ENCODE measurements around the gene PDE6H. TPM values are rescaled to one million over a fixed set of nuclear protein-coding genes. Genes with fewer than 3 reads are reported as not detected.

The PDE6H gene
- total RNA-seq, 1 donor from 2014 or later, result not detected

GRCh38 chr12:14954269-14954668 lies 18.6 kb upstream of the PDE6H start:
- TF ChIP-seq, protein P1, sequence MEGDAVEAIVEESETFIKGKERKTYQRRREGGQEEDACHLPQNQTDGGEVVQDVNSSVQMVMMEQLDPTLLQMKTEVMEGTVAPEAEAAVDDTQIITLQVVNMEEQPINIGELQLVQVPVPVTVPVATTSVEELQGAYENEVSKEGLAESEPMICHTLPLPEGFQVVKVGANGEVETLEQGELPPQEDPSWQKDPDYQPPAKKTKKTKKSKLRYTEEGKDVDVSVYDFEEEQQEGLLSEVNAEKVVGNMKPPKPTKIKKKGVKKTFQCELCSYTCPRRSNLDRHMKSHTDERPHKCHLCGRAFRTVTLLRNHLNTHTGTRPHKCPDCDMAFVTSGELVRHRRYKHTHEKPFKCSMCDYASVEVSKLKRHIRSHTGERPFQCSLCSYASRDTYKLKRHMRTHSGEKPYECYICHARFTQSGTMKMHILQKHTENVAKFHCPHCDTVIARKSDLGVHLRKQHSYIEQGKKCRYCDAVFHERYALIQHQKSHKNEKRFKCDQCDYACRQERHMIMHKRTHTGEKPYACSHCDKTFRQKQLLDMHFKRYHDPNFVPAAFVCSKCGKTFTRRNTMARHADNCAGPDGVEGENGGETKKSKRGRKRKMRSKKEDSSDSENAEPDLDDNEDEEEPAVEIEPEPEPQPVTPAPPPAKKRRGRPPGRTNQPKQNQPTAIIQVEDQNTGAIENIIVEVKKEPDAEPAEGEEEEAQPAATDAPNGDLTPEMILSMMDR (IDR thresholded peaks at IDR 0.05; ENCODE audit: partially characterized antibody, unreplicated experiment), result no peak
- Mint-ChIP-seq H3K9me3 (ENCODE audit: unreplicated experiment) (no peaks in the 10 kb centered on the region), H3K27me3 (ENCODE audit: unreplicated experiment) (no peaks in the 10 kb centered on the region), H3K36me3 (ENCODE audit: unreplicated experiment) (no peaks in the 10 kb centered on the region), H3K27ac (ENCODE audit: unreplicated experiment) (no peak overlapping the region), H3K4me3 (ENCODE audit: unreplicated experiment) (no peak overlapping the region), H3K4me1 (ENCODE audit: low read depth, unreplicated experiment) (no peaks in the 10 kb centered on the region)
- no peak for DNase-seq

GRCh38 chr12:14956024-14956891 lies 16.6 kb upstream of the PDE6H start:
- no peak for DNase-seq
- TF ChIP-seq, protein P1 (IDR thresholded peaks at IDR 0.05; ENCODE audit: partially characterized antibody, unreplicated experiment), result no peak
- Mint-ChIP-seq H3K27me3 (ENCODE audit: unreplicated experiment) (no peaks in the 10 kb centered on the region), H3K36me3 (ENCODE audit: unreplicated experiment) (no peaks in the 10 kb centered on the region), H3K27ac (ENCODE audit: unreplicated experiment) (no peak overlapping the region), H3K4me1 (ENCODE audit: low read depth, unreplicated experiment) (no peaks in the 10 kb centered on the region), H3K4me3 (ENCODE audit: unreplicated experiment) (no peak overlapping the region), H3K9me3 (ENCODE audit: unreplicated experiment) (no peaks in the 10 kb centered on the region)

DNA sequence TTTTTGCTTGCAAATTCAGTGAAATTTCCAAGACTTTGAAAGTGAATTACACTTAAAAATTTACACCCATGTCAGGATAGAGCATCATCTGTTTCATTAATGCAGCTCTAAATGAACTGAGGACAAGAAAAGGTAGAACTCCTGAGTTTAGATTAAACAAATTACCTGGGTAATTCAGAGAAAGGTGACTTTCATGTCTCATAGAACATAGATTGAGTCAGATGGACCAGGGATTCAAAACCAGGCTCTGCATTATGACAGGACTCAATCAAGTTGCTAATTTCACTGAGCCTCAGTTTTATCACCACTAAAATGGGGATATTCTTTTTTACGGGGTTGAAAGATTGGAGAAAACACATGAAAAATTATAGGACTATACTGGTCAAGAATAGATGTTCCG lies 15.9 kb upstream of the PDE6H start:
- Mint-ChIP-seq H3K27ac (ENCODE audit: unreplicated experiment) (no peak overlapping the region), H3K4me3 (ENCODE audit: unreplicated experiment) (no peak overlapping the region), H3K36me3 (ENCODE audit: unreplicated experiment) (no peaks in the 10 kb centered on the region), H3K4me1 (ENCODE audit: low read depth, unreplicated experiment) (no peaks in the 10 kb centered on the region), H3K27me3 (ENCODE audit: unreplicated experiment) (no peaks in the 10 kb centered on the region), H3K9me3 (ENCODE audit: unreplicated experiment) (no peaks in the 10 kb centered on the region)
- TF ChIP-seq, protein P1 (IDR thresholded peaks at IDR 0.05; ENCODE audit: partially characterized antibody, unreplicated experiment), result no peak
- no peak for DNase-seq

DNA sequence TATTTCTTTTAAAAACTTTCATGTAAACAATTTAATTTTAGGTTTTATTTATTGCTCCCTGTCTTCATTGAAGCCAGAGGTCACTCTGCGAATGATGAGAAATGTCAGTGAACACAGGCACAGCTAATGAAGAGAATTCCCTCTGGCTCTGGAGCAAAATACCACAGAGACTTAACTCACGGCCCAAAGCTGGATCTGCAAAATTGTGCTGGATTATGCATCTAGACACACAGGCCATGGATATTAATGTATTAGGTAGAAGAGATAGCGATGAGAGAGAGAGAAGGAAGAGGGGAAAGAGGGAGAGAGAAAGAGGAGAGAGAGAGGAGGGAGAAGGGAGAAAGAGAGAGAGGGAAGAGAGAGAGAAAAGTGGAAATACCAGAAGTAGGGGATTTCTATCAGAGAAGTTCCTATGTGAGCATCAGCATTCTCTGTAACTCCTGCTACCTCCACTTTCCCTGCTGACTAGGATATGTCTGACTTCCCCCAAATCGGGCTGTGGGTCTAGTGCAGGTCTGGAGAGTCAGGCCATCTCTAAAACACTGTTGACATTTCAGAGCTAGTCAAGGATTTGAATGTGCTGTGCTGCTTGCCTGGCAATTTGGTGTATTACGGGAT lies 15.2 kb upstream of the PDE6H start:
- DNase-seq, result no peak
- Mint-ChIP-seq H3K4me1 (ENCODE audit: low read depth, unreplicated experiment) (no peaks in the 10 kb centered on the region), H3K4me3 (ENCODE audit: unreplicated experiment) (no peak overlapping the region), H3K27ac (ENCODE audit: unreplicated experiment) (no peak overlapping the region), H3K27me3 (ENCODE audit: unreplicated experiment) (no peaks in the 10 kb centered on the region), H3K9me3 (ENCODE audit: unreplicated experiment) (no peaks in the 10 kb centered on the region), H3K36me3 (ENCODE audit: unreplicated experiment) (no peaks in the 10 kb centered on the region)
- TF ChIP-seq, protein P1 (IDR thresholded peaks at IDR 0.05; ENCODE audit: partially characterized antibody, unreplicated experiment), result no peak

Measured in glutamatergic neuron (in vitro differentiated cells).